Measurements from ENCODE around the gene PIR. TPM values are rescaled to one million over a fixed set of nuclear protein-coding genes. Genes with fewer than 3 reads are reported as not detected.

Gene PIR
- total RNA-seq (ENCODE audit: low replicate concordance), result 1.8 and 12.3 TPM in 2 replicates

GRCh38 chrX:15493118-15493962 is at the start of gene PIR:
Gene PIR (minus strand): TSS chrX:15493333. CDS start chrX:15491257, 2,076 bp downstream.

GRCh38 chrX:15500497-15500966 is 7.4 kb upstream of the PIR start, which contains the start of gene BMX:
Gene BMX (plus strand): TSS chrX:15500807. CDS start chrX:15508354, 7,547 bp downstream.

GRCh38 chrX:15384304-15384703 is 108.8 kb downstream of the PIR start, which contains the start of gene VEGFD:
Gene VEGFD (minus strand): TSS chrX:15384413. CDS start chrX:15383946, 467 bp downstream.

GRCh38 chrX:15335135-15336022 is 157.8 kb downstream of the PIR start, which contains the start of gene PIGA:
Gene PIGA (minus strand): TSS chrX:15335523. CDS start chrX:15331930, 3,593 bp downstream.

Other genes starting within 250 kb of the PIR start
- not detected in 2 replicates for gene ASB9, start 223.2 kb downstream of the PIR start, total RNA-seq (ENCODE audit: low replicate concordance)
- 0.23 TPM in 1 of 2 replicates, not detected in the other for gene ASB11, start 177.7 kb downstream of the PIR start, total RNA-seq (ENCODE audit: low replicate concordance)
- 5.7 and 7.6 TPM in 2 replicates for gene PIGA, start 157.8 kb downstream of the PIR start, total RNA-seq (ENCODE audit: low replicate concordance)
- under 0.01 and 0.08 TPM in 2 replicates for gene VEGFD, start 108.9 kb downstream of the PIR start, total RNA-seq (ENCODE audit: low replicate concordance)
- 0.12 and 0.53 TPM in 2 replicates for gene BMX, start 7.5 kb upstream of the PIR start, total RNA-seq (ENCODE audit: low replicate concordance)
- 0.30 TPM in 1 of 2 replicates, not detected in the other for gene ACE2, start 107.6 kb upstream of the PIR start, total RNA-seq (ENCODE audit: low replicate concordance)
- gene CLTRN, start 171.5 kb upstream of the PIR start, total RNA-seq (ENCODE audit: low replicate concordance), result 0.47 TPM in 1 of 2 replicates, not detected in the other
- 3.2 and 8.9 TPM in 2 replicates for gene CA5B, start 244.9 kb upstream of the PIR start, total RNA-seq (ENCODE audit: low replicate concordance)

All from smooth muscle cell of the coronary artery (primary cell).